ENCODE results near the gene ATP2B2.

The ATP2B2 gene

GRCh38 chr3:10513306-10513705 is 7.9 kb upstream of the ATP2B2 start:
- no peak overlapping the region for H3K4me3 ChIP-seq (ENCODE audit: low read depth, low read length)
- no peak for DNase-seq (ENCODE audit: low read depth)
- TF ChIP-seq CTCF (IDR thresholded peaks at IDR 0.05; ENCODE audit: low read depth, low read length, missing control alignments), result no peak

- no peak for DNase-seq (ENCODE audit: low read depth)
- H3K4me3 ChIP-seq (ENCODE audit: low read depth, low read length), result no peak overlapping the region
- TF ChIP-seq CTCF (IDR thresholded peaks at IDR 0.05; ENCODE audit: low read depth, low read length, missing control alignments), result no peak
These were observed 7.3 kb upstream of the ATP2B2 start for GRCh38 chr3:10512687-10513086.

GRCh38 chr3:10511809-10512494 is 6.6 kb upstream of the ATP2B2 start:
- no peak overlapping the region for H3K4me3 ChIP-seq (ENCODE audit: low read depth, low read length)
- DNase-seq (ENCODE audit: low read depth), result no peak
- no peak for TF ChIP-seq CTCF (IDR thresholded peaks at IDR 0.05; ENCODE audit: low read depth, low read length, missing control alignments)

- no peak overlapping the region for H3K4me3 ChIP-seq (ENCODE audit: low read depth, low read length)
- TF ChIP-seq CTCF (IDR thresholded peaks at IDR 0.05; ENCODE audit: low read depth, low read length, missing control alignments), result no peak
- no peak for DNase-seq (ENCODE audit: low read depth)
These were observed 5.5 kb upstream of the ATP2B2 start for GRCh38 chr3:10510743-10511432.

- DNase-seq (ENCODE audit: low read depth), result no peak
- TF ChIP-seq CTCF (IDR thresholded peaks at IDR 0.05; ENCODE audit: low read depth, low read length, missing control alignments), result no peak
- no peak overlapping the region for H3K4me3 ChIP-seq (ENCODE audit: low read depth, low read length)
These were observed 4.8 kb upstream of the ATP2B2 start for GRCh38 chr3:10510086-10510742.

GRCh38 chr3:10509325-10509724 is 3.9 kb upstream of the ATP2B2 start:
- no peak overlapping the region for H3K4me3 ChIP-seq (ENCODE audit: low read depth, low read length)
- no peak for TF ChIP-seq CTCF (IDR thresholded peaks at IDR 0.05; ENCODE audit: low read depth, low read length, missing control alignments)
- DNase-seq (ENCODE audit: low read depth), result no peak
